DMS 273 treated with DMSO at 0.1 percent for 48 hours (cell line): ENCODE measurements around the gene CREB3L1.

Experiments used
- DNase-seq: peaks from one replicate; lab custom pipeline; 2025; lab: John Stamatoyannopoulos, UW

The CREB3L1 gene

DNA sequence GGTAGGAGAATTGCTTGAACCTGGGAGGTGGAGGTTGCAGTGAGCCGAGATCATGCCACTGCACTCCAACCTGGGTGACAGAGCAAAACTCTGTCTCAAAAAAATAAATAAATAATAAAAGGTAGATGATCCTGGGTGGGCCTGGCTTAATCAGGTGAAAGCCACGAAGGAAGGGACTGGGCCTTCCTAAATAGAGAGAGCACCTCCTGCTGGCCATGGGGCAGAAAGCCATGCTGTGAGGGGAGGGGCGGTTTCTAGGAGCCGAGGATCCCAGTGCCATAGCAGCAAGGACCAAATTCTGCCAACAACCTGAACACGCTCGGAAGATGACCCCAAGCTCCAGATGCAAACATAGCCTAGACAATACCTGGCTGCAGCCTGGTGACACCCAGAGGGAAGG is 45.3 kb downstream of the CREB3L1 start:
- DNase-seq, result no peak

DNA sequence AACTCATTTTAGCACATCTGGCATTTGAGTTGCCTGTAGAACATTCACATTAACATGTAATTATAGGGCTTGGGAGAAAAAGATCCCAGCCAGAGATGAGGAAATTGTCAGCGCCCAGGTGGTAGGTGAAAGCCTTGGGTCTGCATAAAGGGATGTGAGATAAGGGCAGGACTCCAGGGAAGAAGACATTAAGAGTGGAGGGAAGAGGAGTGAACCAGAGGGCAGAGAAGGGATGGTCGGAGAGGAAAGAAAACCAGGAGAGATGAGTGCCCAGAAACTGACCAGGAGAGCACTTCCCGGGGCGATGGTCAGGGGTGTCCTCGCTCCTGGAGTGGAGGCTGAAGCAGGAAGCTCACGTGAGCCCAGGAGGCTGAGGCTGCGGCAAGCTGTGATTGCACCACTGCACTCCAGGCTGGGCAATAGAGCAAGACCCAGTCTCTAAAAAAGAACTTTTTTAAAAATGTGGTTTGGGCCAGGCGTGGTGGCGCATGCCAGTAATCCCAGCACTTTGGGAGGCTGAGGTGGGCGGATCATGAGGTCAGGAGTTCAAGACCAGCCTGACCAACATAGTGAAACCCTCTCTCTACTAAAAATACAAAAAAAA is 49.5 kb downstream of the CREB3L1 start:
- no peak for DNase-seq

DNA sequence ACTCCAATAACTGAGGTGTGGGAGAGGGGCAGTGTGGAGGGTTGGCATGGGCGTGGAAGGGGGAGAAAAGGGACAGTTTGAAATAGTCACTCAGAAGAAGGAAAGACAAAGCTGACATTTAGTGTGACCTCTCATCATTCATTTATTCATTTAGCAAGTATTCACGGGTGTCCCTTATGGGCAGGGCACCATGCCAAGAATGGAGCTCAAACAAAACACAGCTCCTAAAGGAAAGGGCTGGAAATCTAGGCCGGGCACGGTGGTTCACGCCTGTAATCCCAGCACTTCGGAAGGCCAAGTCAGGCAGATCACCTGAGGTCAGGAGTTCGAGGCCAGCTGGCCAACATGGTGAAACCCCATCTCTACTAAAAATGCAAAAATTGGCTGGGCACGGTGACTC is 50.4 kb downstream of the CREB3L1 start:
- no peak for DNase-seq

DNA sequence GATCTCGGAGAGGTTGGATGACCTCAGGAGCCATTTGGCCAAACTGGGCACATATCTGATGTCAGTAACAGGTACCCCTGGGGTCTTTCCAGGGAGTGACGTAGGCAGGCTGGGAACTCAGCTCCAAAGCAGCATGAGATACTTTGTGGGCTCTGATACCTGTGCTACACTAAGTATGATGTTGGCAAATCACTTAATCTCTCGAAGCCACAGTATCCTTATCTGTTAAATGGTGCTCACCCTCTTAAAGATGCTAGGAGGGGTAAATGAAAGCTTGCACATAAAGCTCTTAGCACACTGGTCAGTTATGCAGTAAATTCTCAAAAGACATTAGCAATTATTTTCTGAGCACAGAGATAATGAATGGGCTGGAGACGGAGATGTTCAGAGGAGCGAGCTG is 52.7 kb downstream of the CREB3L1 start:
- no peak for DNase-seq

DNA sequence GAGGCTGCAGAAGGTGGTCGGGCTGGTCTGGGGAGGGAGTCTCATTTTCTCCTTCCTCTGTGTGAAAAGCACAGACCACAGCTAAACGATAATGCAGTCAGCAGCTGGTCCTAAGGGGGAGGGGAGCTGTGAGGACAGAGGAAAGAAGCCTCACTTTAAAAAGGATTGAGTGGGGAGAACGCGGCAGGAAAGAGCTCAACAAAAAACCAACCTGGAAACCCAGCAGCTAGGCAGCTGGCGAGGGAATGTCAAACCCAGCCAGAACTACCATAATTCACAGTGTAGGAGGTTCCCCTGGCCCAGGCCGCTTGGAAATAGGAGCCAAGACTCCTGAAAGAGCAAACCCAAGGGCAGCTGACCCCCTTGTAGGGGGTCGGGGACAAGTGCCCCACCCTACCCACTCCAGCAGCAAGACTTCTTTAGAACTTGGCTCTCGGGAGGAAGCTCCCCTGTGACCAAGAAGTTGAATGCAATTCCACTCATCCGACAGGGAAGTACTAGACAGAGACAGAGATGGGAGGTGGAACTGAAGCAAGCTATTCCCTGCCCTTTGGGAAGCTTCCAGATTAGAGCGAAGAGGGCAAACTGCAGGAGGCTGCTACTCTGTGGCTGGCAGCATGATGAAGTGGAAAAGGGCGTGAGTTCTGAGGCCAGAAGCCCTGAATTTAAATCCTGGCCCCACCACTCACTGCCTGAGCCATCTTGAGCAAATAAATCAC is 53.3 kb downstream of the CREB3L1 start:
- DNase-seq, result no peak

DNA sequence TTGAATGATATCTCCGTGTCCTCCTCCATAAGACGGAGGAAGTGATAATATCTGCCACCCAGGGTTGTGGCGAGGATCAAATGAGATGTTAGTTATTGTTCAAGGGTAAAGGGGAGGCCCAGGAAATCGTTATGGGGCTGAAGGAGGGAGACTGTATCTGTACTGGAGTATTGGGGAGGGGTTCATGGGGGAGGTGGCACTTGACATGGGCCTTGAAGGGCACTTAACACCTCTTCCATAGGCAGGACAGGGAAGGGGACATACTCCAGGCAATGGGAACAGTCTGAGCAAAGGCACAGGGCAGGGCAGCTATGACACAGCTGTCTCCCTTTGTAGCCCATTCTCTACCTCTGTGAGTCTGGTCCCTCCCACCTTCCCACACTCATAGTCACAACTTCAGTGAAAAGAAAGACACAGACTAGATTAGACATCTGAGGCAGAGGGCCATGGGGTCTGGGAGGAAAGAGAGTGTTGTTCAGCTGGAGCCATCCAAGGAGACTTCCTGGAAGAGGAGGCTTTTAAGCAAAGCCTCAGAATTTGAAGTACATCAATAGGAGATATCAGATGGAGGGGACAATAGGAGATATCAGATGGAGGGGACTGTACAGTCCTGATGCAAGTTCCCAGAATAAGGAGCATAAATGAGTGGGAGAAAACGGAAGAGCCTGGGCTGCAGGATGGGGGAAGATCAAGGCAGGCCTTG is 54.0 kb downstream of the CREB3L1 start:
- DNase-seq, result no peak

DNA sequence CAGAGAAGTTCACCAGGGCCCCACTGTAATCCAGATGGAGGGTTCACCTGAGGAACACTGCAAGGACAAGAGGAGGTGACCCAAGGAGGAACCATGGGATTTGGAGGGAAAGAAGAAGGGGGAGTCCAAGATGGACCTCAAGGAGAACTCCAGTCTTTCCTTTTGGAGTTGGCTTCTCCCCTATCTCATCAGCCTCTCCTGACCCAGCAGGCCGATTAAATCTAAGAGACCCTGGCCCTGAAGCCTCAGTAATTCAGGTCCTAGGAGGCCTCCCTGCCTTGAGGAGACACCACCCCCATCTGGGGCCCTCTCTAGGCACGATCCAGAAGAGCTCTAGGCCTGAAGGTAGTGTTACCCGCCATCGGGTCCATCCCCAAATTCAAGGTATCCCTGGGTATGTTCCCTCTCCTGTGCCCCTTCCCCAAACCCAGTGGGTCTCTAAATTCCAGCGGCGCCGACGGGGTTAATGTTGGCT is 54.7 kb downstream of the CREB3L1 start:
- no peak for DNase-seq

DNA sequence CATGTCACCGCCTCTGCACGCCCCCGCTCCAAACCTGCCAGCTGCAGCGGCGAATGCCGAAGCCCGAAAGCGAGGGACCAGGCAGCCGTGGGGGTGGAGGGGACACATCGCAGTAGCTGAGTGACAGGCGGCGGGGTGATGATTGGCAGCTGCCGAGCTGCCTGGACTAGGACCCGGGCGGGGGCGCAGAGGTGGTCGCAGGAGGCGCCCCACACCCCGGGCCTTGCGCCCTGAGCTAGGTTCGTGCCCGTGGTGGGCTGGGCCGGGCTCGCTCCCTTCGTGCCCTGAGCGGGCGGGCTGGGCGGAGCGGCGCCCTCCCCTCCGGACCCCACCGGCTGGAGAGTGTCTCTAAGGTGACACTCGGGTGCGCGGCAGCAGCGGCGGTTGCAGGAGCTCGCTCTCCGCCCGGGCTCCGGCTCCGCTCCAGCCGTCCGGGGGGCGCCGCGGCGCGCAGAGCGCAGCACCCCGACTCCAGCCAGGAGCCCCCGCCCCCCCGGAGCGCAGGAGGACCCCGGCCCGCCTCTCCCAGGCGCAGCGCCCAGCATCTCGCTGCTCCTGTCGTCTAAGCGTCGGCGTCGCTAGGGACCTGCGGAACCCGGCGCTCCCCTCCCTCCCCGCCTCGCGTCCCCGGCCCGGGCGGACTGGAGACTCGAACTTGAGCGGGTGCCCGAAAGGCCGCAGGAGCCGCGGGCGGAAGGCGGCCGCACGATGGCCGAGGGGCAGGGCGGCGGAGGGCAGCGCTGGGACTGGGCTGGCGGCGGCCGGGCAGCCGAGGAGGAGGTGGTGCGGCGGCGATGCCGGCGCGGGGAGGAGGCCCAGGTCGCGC is 55.3 kb downstream of the CREB3L1 start:
- DNase-seq, result no peak

DNA sequence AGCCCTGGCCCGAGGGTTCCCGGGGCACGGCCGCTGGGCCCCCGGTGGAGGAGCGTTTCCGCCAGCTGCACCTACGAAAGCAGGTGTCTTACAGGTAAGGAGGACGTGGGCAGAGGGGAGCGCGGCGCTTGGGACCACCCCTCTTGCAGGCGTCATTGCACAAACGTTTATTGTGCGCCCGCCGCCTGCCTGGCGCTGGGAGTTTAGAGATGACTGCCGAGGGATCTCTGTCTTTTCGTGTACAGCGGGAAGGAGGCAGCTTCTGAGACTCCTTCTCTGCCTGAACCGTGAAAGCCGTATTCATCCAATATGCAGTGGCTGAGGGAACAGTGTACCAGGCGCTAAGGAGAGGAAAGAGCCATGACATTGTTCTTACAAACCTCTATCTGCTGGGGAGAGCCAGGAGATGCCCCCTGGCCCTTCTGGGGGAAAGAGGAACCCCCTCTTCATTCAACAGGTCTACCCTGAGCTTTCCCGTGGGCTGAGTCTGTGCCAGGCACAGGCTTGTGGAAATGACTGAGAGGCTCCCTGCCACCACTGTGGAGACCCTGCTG is 56.0 kb downstream of the CREB3L1 start:
- DNase-seq, result no peak

DNA sequence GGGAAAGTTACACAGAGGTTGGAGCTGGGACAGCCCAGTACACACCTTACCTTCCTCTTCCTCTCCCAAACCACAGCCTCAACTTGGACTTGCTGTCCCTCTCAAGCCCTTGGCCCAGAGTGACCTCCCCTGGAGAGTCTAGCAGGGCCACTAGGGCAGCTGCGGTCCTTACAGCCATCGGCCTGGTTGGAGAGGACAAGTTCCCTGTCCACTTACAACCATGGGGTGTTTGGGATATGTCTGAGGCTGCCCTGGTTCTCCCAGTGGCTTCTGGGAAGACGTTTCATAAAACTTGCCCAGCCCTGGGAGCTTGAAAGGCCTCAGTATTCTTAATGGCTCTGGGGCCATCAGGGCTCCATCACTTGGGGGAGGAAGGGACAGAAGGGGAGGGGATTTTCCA is 56.7 kb downstream of the CREB3L1 start:
- no peak for DNase-seq

DNA sequence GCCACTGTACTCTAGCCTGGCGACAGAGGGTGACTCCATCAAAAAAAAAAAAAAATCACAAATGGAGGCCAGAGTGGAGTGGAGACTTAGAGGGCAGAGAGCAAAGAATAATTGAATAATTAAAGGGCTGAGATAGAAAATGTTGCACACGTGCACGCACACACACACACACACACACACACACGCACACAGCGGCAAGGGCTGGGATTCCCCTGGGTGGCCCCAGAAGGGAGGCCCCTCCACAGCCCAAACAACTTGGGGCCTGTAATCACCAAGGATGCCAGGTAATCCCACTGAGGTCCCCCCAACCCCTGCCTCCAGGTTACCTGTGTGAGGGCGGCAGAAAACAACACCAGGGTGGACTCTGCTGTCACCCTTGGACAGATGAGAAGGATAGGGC is 57.8 kb downstream of the CREB3L1 start:
- DNase-seq, result no peak

DNA sequence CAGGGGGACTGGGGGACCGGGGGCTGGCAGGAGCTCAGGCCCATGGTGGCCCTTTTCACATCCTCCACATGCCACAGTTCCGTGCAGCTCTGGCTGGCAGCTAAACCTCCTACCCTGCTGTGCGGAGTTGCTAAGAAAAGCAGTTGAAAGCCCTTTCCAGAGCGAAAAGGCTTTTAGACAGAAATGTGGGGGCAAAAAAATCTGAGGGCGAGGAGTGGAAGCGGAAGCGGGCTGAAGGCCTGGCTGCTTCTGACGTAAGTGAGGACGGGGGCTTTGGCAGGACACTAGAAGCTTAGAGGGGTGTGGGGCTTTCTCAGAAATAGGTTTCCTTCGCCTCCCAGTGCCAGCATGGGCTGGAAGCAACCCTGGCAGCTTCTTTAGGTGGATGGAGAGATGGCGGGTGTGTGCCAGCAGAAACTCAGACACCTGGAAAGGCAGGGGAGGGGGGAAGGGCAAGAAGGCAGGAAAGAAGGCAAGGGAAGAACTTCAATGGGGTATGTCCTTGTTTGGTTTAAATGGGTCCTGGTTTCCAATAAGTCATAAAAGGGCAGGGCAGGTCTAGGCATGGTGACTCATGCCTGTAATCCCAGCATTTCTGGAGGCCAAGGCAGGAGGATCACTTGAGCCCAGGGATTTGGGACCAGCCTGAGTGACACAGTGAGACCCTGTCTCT is 58.6 kb downstream of the CREB3L1 start:
- no peak for DNase-seq

DNA sequence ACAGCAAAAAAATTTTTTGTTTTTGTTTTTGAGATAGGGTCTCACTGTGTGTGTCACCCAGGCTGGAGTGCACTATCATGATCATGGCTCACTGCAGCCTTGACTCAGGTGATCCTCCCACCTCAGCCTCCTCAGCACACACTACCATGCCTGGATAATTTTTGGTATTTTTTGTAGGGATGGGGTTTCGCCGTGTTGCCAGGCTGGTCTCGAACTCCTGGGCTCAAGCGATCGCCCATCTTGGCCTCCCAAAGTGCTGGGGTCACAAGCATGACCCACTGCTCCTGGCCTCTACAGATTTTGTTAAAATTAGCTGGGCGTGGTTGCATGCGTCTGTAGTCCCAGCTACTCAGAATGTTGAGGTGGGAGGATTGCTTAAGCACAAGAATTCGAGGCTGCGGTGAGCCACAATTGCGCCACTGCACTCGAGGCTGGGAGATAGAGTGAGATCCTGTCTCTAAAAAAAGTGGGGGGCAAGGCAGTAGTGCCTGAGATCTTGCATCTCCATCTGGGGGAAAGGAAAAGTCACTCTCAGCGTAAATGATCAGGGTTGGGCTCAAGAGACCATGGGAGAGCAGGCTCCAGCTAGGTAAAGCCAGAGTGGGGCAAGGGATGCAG is 59.2 kb downstream of the CREB3L1 start:
- DNase-seq, result no peak

DNA sequence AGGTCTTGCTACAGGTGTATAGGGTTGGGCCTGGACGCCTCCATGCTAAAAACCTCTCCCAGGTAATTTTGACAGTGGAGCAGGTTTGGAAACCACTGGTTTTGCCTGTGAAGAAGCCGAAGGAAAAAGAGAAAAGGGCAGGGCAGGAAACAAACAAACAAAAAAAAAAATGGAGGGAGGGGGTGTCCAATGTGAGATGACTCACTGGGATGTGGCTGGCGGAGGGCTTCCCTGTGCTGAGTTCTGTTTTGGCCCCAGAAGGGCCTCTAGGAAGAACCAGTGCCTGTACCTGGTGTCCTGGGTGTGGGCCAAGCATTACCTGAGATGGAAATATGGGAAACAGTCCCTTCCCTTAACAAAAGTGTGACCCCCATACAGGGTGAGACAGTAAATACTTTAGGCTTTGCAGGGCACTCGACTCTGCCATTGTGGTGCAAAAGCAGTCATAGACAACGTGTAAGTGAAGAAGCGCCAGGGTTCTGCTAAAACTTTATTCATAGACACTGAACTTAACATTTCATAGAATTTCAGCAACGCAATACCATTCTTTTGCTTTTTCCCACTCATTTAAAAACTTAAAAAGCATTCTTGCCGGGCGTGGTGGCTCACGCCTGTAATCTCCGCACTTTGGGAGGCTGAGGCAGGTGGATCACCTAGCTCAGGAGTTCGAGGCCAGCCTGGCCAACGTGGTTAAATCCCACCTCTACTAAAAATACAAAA is 60.3 kb downstream of the CREB3L1 start:
- DNase-seq, result no peak

DNA sequence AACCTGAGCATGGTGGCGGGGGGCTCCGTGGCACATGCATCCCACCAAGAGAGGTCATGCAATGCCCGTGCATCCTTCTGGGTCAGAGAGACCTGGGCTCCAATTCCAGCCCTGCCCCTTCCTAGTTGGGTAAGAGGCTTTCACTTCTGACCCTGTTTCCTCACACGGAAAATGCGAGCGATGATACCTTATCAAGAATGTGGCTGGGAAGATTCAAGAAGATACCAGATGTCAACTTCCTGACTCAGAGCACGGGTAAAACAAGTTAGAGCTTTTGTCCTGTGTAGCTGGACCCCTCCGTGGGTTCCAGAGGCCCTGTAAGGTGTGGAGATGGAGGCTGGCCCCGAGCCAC is 61.1 kb downstream of the CREB3L1 start:
- no peak for DNase-seq

DNA sequence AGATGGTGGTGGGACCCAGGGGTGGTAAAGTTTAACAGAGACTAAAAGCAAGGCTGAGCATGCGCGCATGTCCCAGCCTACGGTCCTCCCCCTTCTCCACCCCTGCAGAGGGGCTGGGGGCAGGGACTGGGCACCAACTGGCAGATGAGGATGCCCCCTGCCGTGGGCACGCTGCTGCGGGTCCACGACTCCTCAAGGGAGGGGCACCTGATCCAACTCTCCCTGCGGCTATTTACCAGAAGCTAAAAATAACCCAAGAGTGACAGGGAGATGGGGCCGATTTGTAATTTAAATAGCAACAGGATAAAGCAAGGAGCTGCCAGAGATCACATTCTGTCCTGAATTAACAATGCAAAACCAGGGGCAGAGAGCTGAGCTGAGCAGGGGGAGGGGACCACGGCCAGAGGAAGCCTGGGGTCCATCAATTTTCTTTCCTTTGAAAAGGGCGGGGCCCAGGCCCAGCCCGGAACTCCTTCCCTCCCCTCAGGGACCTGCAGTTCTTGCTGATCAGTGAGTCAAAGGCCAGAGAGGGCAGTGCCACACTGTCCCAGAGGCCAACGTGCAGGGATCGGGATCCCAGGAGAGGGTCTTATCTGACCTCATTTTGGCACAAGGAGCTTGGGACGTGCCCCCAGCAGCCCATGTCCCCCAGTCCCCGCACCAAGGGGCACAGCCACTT is 61.7 kb downstream of the CREB3L1 start:
- peak; percentile 30 for DNase-seq

DNA sequence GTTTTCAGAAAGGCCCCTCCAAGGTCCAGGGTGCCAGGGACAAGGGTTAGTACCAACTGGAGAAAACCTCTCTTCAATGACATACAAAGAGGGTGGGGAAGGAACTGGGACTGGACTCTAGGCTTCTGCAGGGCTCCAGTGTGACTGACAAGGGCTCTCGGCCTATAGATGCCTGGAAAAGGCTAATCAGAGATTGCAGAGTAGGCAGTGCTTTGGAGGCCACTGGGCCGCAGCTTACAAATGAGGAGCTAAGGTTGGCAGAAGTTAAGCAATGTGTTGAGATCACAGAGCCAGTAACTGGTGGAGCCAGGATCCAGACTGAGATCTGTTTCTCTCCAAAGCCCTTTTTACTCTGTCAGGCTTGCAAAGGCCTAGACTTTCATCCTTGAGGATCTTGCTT is 62.4 kb downstream of the CREB3L1 start:
- DNase-seq, result no peak

DNA sequence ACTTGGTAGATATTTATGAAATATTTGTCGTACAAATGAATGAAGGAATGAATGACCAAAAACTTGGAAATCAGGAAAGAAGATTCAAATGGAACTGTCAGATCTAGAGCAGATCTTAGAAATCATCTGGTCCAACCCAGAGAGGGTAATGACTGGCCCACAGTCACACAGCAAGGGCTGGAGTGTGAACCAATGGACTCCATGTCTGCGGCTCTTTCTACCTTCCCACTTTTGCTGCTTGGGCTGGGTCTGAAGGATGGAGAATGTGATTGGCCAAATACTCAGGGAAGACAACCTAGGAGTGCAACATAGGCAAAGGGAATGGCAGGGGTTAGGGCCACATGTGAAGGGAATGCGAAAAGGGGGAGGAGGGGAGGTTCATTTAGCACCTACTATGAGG is 64.0 kb downstream of the CREB3L1 start:
- DNase-seq, result no peak

DNA sequence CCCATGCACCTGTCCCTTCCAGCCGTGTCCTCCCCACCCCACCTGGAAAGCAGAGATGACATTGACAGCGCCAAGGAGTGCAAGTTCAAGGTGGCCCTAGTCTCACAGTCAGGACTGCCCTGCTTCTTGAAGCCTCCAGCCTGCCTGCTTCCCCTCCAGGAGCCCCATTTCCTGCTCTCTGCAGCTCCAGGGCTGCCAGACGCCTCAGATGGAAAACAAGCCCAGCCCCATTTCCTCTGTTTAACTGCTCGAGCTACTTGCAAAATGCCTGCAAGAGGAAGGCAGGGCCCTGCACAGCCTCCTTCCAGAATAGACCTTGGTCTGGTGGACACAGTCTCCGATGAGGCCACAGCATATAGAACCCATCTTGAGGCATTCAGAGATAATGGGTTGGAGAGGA is 64.8 kb downstream of the CREB3L1 start:
- no peak for DNase-seq

DNA sequence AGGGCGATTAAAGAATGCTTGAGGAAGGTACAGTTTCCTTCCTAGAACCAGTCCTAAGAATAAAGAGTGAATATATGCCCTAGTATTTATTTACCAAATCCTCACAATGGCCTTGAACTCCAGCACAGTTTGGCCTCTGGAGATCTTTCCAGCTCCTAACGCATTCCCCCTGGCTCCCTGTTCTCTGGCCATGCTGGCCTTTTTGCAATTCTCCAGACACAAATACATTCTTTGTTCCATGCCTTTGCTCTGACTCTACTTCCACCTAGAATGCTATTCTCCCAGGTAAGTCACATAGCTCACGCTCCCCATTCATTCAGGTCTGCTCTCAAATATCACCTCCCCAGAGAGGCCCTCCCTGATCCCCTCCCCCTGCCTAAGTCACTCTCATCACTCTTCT is 66.1 kb downstream of the CREB3L1 start:
- no peak for DNase-seq
